Measurements from ENCODE around the gene FBXW7.

GRCh38 chr4:152322656-152323055 lies 213.2 kb downstream of the FBXW7 start:
- TF ChIP-seq, protein P1, sequence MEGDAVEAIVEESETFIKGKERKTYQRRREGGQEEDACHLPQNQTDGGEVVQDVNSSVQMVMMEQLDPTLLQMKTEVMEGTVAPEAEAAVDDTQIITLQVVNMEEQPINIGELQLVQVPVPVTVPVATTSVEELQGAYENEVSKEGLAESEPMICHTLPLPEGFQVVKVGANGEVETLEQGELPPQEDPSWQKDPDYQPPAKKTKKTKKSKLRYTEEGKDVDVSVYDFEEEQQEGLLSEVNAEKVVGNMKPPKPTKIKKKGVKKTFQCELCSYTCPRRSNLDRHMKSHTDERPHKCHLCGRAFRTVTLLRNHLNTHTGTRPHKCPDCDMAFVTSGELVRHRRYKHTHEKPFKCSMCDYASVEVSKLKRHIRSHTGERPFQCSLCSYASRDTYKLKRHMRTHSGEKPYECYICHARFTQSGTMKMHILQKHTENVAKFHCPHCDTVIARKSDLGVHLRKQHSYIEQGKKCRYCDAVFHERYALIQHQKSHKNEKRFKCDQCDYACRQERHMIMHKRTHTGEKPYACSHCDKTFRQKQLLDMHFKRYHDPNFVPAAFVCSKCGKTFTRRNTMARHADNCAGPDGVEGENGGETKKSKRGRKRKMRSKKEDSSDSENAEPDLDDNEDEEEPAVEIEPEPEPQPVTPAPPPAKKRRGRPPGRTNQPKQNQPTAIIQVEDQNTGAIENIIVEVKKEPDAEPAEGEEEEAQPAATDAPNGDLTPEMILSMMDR (IDR thresholded peaks at IDR 0.05), result no peak
- TF ChIP-seq POLR2A (IDR thresholded peaks at IDR 0.05), result no peak
- no peak for TF ChIP-seq EP300 (IDR thresholded peaks at IDR 0.05)

Data from sigmoid colon (tissue), 4 donors.